Right lung (tissue), 5 donors: ENCODE results near the gene CHCHD4. TPM values are rescaled to one million over a fixed set of nuclear protein-coding genes. Genes with fewer than 3 reads are reported as not detected.
A peak's percentile ranks its signal among the peaks of the same experiment; 100 is the strongest.

Experiments
- DNase-seq, 2 donors: peaks; one replicate each; pipeline ENCODE4 v3.0.0-alpha.2; 2013
- polyA plus RNA-seq, 5 donors: library from polyadenylated mRNA; unstranded; fragments of 120-200 nt; gene quantifications; one replicate each; pipeline versions ENCODE4 v1.2.1 to v1.2.3, GENCODE V29; 2013; ENCODE audit warnings: inconsistent platforms in 1 of 5, low replicate concordance in 1 of 5; ENCODE audit not compliant: insufficient read length in 5 of 5, insufficient read depth in 1 of 5

Gene CHCHD4
- polyA plus RNA-seq, 5 donors = 13.0 to 14.5 (median 13.6) TPM

DNA sequence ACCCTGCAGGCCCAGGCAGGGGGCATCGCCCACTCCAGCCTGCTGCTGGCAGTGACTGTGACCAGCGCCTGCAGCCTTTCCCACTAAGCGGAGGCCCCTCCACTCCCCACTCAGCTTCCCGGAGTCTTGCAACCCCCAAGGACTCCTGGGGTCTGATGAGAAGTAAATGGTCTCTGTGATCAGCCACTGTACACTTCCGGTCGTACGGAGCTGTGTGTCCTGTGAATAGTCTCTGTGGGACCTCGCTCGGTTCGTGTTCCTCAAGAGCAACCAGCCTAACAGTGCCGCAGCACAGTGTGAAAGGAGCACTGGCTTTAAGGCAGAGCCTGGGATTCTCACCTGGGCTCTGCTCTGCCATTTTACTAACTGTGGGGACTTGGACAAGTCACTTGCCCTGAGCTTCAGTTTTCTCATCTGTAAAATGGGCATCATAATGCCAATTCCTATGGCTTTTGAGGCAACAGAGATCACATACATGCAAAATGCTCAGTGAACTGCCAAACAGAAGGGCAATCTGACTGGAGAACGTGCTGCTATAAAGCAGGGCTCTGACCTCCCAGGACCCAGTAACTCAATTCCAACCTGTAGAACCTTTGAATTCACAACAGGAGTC, 26.9 kb upstream of the CHCHD4 start:
- DNase-seq = no peak

DNA sequence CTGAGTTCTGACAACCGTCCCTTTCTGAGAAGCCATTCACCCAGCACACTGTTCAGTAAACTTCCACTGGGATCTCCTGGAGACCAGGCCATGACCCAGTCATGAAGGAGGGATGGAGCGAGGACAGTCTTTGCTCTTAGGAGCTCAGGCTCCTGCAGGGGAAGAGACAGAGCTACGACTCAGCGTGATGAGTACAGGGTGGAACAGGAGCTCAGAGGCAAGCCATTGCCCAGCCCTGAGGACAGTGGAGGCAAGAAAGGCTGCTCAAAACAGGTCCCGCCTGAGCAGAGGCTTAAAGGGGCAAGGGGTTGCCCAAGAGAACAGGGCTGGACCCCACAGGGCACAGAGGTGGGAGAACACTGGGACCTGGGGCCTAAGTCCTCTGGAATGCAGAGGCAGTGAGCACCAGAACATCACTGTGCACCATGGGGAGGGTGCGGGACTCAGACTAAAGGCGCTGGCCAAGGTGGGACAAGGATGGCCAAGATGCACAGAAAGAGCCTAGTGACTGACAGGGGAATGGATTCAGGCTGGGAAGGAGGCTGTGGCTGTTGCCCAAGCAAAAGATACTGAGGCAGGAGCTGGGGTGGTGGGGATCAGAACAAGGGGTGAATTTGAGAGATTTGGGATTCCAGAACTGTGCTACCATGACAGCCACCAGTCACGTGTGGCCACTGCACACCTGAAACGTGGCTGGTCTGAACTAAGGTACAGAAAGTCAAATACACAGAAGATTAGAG, 26.0 kb upstream of the CHCHD4 start:
- no peak for DNase-seq

DNA sequence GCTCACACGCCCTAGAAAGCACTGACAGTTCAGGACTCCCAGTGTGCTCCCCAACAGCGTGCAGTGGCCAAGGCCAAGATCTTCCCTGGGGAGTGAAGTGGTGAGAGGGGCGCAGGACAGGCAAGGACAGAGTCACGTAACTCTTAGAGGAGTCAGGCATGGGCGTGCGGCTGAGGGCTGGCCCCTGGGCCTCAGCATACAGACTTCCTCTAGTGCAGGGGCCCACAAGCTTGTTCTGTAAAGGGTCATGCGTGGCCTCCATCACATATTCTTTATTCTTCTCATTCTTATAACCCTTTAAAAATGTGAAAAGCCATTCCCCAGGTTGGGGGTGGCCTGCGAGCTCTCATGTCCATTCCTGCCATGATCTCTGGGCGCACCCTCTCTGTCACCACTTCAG, 25.4 kb upstream of the CHCHD4 start:
- DNase-seq = no peak

DNA sequence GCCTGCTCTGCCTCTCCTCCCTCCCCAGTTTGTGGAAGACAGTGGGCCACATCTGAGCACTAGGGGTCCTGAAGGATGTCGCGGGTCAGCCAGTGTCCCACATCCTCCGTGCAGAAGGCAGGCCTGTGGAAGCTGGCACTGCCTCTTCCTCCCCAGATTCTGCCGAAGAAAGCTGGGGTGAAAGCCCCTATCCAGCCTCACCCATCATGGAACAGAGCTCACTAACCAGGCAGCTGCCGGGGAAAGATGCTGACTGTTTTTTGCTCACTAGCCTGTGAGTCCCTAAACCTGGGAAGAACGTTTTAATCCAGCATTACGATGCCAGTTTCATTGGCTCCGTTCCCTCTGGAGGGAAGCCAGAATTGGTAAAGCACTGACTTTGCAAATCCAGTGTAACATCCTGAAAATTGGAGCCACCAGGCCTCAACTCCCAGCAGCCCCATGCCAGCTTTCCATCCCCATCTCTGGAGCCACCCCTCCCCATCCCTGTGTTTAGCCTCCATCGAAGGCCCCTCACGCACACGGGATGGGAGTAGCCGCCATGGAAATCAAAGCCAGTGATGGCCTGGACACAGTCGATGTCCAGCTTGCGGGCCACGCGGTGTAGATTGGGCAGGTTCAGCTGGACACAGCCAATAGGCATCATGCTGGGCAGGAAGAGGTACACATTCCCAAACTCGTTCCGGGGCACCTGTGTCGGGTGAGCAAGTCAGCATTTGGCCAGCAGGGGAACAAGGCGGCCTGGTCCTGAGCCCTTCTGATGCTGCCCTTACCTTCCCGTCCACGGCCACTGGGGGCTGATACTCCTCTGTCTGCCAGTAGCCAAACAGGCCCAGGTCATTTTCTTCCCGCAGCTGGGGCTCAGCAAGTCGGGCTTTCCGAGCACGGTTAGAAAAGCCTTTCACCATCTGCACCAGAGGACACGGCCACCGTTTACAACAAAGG, 23.6 kb upstream of the CHCHD4 start:
- DNase-seq = no peak

DNA sequence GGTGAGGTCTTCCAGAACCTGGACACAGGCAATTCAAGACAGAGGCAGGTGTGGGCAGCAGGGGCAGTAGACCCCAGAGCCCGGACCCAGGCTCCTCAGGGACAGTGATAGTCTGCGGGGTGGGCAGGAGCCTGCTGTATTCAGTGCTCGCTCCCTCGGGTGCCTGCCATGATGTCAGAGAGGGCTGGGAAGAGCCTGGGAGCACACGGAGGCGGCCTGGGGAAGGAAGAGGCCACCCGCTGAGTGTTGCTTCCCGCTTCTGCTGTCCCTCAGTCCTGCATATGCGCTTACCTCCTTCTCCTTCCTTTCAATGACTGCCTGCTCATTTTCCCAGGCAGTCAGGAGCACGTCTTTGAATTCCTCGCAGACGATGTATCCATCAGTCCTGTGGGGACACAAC, 22.9 kb upstream of the CHCHD4 start:
- DNase-seq = no peak

DNA sequence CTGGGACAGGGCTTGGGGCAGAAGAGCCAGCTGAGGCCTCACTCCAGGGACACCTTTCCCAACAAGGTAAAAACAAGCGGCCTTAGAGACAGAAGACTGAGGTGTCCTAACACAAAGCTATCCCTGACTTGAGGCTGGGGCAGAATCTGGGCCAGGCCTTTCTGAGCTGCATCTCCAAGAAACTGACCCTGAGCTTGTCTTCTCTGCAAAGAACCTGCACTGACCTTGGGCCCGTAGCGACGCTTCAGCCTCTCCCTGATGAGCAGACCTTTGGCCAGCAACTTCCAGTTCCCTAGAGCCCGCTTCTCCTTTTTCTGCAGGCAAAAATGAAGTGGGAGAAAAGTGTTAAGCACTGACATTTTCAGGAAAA, 22.4 kb upstream of the CHCHD4 start:
- no peak for DNase-seq

DNA sequence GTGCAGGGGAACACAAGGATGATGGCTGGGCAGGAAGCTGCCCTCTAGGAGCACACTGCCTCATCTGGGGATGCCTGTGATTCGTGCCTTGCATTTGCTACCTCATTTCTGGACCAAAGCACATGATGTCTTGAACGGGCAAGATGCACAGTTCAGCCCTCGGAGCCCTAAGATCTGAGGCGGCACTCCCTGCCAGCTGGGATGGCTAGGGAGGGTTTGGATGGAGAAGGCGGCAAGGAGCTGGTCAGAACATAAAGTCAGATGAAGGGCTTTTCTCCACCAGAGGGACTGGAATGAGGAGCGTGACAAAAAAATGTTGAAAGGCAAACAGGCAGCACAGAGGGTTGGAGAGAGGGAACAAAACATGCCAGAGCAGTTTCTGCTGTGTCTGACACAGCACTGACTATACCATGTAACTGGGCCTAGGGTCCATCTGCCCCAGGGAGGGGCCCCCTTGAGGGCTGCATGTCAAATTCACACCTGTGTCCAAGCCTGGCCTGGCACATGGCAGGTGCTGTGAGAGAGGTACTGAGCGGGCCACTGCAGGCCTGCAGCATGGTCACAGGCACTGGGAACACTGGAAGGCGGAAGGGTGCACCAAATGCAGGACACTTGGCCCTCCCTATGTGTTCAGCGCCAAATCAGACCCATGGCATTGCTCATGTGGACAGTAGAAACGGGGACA, 21.9 kb upstream of the CHCHD4 start:
- DNase-seq = no peak

DNA sequence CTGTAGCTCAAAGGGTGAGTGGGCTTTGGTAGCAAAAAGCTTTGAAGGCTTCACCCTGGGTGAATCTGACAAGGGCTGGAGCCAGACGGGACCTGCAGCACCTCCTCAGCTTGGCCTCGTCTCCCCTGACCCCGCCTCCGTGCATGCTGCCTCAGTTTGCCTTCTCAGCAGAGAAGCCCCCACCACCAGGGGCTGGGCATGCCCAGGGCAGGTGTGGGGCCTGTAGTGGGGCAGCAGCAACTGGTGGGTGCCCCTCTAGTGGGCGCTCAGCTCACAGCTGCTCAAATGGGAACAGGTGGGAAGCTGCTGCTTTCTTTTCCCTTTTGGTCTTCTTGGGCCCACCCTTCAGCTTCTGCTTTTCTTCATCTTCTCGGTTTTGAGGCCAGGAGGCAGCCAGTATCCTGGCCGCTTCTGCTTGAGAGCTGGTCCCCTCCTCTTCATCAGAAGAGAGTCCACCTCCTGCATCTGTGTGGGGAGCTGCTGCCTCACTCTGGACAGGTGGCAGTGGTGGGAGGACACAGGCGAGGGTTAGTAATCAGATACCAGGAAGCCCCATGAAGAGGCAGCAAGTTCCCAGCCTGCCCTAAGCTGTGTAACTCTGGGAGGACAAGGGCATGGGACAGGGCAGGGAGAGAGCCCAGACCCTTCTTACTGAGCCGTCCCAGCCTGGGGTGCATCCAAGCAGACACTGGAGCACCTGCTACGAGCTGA, 21.2 kb upstream of the CHCHD4 start:
- no peak for DNase-seq

DNA sequence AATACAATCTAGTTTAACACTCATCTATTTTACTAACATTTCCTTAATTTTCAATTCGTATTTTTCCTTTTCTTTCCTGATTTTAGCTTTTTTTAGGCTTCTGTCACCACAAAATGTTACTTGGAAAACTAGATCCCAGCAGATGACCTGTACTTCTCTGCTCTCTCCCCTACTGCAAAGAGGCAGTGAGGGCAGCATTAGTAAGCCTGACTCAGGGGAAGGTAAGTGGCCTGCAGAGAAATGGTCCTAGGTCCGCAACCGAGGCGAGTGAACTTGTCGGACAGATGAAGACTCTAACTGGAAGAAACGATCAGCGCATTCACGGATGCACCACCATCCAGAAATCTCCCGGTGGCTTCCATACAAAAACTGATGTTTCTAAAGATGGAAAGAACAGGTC, 20.6 kb upstream of the CHCHD4 start:
- no peak for DNase-seq

DNA sequence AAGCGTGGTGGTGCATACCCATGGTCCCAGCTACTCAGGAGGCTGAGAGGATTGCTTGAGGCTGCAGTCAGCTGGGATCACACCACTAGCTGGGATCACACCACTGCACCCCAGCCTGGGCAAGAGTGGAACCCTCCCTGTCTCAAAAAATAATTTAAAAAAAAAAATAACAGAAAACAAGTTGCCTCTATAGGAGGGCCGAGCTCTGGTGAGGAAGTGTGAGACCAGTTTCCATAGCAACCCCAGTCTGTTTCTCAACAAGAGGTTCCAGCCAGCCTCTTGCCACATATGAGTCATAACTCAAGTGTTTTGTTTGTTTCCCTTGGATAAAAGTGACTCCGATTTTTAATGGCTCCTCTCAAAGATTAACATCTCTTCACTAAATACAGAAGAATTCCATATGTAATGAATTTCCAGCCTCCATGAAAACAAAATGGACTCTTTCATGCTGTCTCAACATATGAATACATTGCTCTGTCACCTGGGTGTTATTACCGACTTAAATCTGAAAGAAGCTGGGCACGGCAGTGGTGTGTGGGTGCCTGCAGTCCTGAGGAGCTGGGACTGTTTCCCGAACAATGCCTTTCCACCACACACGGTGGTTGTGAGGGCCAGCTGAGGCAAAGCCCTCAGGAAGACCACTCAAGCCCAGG, 19.9 kb upstream of the CHCHD4 start:
- DNase-seq = peak; percentile 90 to 95

DNA sequence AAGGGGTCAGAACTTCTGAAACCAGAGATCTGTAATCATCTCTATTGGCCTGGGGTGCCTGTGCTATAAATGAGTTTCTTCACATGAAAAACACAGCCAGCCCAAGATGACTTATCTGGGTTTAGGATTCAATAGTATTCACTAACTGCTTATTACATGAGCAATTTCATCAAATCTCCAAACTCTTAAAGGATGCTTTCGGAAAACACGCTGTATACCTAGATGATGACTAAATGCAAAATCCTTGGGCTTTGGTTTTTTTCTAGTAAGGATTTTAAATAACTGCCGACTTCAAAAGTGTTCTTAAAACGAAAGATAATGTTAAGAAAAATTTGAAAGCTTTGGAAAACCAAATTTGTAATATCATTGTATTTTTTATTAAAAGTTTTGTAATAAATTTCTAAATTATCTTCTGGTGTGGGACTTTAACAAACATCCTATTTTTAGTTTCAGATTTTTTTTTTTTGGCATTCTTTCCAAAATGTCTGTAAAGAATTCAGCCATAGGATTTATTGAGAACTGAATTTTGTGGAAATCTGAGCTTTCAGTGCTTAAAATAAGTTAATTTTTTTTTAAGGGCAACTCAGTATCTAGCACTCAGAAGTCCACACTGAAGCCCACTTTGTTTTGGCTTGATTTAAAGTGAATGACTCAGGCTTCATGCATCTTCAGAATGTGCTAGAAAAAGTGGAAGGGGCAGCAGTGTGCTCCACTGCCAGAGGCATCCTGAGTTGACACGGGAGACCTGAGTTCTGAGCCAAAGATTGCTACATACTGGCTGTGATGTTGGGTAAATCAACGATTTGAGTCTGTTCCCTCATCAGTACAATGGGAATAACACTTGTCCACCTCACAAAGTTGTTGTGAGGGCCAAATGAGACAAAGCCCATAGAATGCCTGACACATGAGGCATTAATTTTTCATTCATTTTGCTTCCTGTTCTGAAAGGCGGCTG, 18.9 kb upstream of the CHCHD4 start:
- peak; percentile 64 to 75 for DNase-seq

DNA sequence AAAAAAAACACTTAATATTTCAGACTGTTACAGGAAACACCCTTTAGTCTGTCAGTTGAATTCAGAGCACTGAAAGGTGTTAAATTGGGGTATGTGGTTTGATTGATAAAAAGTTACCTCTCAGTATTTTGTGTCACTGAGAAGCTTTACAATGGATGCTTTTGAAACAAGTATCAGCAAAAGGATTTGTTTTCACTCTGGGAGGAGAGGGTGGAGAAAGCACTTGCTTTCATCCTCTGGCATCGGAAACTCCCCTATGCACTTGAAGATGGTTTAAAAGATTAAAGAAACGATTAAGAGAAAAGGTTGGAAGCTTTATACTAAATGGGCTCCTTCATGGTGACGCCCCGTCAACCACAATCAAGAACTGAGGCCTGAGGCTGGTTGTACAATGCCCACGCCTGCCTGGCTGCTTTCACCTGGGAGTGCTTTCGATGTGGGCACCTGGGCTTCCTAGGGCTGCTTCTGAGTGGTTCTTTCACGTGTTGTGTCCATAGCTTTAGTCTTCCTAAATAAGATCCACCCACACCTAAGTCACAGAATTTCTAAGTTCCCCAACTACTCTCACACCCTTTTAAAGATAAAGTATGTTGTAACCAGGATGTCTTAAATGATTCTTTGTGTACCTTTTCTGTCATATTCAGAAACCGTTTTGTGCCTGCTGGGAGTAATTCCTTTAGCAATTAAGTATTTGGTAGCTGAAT, 18.0 kb upstream of the CHCHD4 start:
- no peak for DNase-seq

DNA sequence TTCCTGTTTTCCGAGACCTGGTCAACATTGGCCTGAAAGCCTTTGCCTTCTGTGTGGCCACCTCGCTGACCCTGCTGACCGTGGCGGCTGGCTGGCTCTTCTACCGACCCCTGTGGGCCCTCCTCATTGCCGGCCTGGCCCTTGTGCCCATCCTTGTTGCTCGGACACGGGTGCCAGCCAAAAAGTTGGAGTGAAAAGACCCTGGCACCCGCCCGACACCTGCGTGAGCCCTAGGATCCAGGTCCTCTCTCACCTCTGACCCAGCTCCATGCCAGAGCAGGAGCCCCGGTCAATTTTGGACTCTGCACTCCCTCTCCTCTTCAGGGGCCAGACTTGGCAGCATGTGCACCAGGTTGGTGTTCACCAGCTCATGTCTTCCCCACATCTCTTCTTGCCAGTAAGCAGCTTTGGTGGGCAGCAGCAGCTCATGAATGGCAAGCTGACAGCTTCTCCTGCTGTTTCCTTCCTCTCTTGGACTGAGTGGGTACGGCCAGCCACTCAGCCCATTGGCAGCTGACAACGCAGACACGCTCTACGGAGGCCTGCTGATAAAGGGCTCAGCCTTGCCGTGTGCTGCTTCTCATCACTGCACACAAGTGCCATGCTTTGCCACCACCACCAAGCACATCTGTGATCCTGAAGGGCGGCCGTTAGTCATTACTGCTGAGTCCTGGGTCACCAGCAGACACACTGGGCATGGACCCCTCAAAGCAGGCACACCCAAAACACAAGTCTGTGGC, 17.1 kb upstream of the CHCHD4 start:
- no peak for DNase-seq

DNA sequence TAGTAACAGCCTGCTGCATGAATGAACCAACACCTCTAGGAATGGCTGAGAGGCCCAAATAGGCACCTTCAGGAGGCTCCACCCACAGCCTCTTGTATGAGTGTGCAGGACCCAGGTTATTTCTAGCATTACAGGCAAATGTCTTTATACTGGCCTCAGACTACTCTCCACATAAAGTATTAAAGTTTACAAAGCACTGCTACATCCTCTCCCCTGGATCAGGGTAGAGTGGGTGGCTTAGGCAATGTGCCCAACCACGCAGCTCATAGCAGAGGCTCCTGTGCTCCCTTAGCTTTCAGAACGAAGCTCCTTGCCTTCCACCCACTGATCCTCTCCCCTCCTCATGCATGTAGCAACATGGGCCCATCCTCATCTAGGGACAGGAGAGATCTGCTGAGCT, 16.5 kb upstream of the CHCHD4 start:
- DNase-seq = no peak

DNA sequence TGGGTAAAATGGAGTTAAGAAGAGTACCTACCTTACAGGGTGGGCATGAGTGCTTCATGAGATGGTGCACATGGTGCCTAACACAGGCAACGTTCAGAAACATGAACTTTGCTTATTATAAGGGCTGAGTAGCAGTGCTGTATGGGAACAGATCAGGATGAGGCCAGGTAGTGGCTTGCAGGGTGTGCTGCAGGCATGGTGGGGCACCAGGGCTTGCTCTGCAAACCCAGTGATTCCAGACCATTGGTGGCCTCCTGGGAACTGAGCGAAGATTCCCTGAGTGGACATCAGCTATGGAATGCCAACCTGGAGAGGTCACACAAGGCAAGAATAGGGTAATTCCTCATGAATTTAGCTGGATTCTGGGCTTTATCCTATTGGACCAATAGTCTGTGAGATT, 16.0 kb upstream of the CHCHD4 start:
- DNase-seq = no peak

DNA sequence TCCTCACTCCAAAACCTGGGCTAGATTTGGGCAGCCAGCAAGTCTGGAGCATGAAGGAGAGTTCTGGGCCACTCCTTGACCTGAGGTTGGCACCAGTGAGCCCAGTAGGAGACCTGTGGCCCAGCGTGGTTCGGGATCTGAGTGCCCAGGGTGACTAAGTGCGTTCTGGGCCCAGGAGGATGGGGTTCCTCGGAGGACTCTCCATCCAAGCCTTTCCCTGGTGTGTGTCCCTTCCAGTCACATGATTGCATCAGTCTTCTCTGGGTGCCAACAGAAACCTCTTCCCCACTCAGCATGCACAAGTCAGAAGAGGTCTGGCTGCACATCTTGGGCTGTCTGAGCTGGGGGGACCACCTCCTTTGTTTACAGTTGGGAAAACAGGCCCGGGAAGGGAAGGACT, 15.1 kb upstream of the CHCHD4 start:
- no peak for DNase-seq

DNA sequence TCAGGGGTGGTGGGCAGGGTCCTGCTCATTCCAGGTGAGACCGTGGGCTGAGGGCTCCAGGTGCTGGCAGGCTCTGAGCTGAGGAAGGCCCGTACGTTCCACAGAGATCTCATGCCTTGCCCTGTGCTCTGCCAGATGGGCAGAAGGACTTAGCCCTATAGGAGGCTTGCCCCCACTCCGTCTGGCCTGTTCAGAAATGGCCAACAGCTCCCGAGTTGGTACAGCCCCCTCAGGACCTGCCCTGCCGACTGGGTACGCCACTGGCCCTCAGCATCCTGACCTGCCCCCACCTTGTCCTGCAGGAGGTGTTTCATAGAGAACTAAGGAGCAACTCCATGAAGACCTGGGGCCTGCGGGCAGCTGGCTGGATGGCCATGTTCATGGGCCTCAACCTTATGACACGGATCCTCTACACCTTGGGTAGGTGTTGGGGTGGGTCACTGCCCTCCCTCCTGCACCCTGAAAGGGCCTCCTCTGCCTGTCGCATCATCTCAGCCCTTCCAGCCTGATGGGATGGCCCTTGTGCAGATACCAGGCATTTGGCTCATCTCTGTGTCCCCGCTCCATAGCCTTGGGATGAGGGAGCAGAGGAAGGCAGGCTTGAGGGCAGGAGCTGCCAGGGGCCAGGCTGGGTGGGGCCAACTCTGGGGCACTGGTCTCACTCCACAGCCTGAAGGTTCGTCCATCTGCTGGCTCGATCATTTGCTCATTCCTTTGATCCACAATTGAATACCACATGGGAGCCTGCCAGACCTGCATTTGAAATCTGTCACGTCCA, 14.4 kb upstream of the CHCHD4 start:
- no peak for DNase-seq
